Kidney glomerular epithelial cell (primary cell): ENCODE results near the gene EIF4E.
"Not testable (repeated sequence)": the region's sequence is repeated elsewhere in the genome, so short reads cannot be mapped to it uniquely, and the experiment has no call there.

ENCODE experiments used
- DNase-seq: peaks from one replicate; lab custom pipeline; 2025; lab: John Stamatoyannopoulos, UW

Gene EIF4E

GRCh38 chr4:98928505-98929340 is at the start of gene EIF4E:
Gene EIF4E, minus strand, starts transcription at chr4:98929133. Its CDS starts 21 bp downstream, at chr4:98929112.
- DNase-seq = peak; percentile 97

- DNase-seq = no peak
Observed at GRCh38 chr4:98977557-98977956, 48.6 kb upstream of the EIF4E start.

- no peak for DNase-seq
Observed at GRCh38 chr4:98976716-98977115, 47.8 kb upstream of the EIF4E start.

- DNase-seq = no peak
Observed at GRCh38 chr4:98969878-98970785, 41.2 kb upstream of the EIF4E start.

- DNase-seq = no peak
Observed at GRCh38 chr4:98967786-98968329, 38.9 kb upstream of the EIF4E start.

- no peak for DNase-seq
Observed at GRCh38 chr4:98966926-98967325, 38.0 kb upstream of the EIF4E start.

GRCh38 chr4:98963538-98964433 is 34.9 kb upstream of the EIF4E start:
- DNase-seq = no peak

- no peak for DNase-seq
Observed at GRCh38 chr4:98961770-98962169, 32.8 kb upstream of the EIF4E start.

- DNase-seq = no peak
Observed at GRCh38 chr4:98959411-98959810, 30.5 kb upstream of the EIF4E start.

GRCh38 chr4:98958065-98958464 is 29.1 kb upstream of the EIF4E start:
- no peak for DNase-seq

- no peak for DNase-seq
Observed at GRCh38 chr4:98955229-98955628, 26.3 kb upstream of the EIF4E start.

- no peak for DNase-seq
Observed at GRCh38 chr4:98951710-98952109, 22.8 kb upstream of the EIF4E start.

GRCh38 chr4:98950925-98951324 is 22.0 kb upstream of the EIF4E start:
- DNase-seq = no peak

GRCh38 chr4:98946359-98946758 is 17.4 kb upstream of the EIF4E start:
- DNase-seq = no peak

GRCh38 chr4:98945297-98945850 is 16.4 kb upstream of the EIF4E start:
- DNase-seq = no peak

- peak; percentile 63 for DNase-seq
Observed at GRCh38 chr4:98939892-98940298, 11.0 kb upstream of the EIF4E start.

- DNase-seq = no peak
Observed at GRCh38 chr4:98939438-98939837, 10.5 kb upstream of the EIF4E start.

- peak; percentile 24 for DNase-seq
Observed at GRCh38 chr4:98937986-98938720, 9.2 kb upstream of the EIF4E start.

GRCh38 chr4:98935633-98936032 is 6.7 kb upstream of the EIF4E start:
- DNase-seq = no peak

- not testable (repeated sequence) for DNase-seq
Observed at GRCh38 chr4:98934851-98935250, 5.9 kb upstream of the EIF4E start.

- DNase-seq = no peak
Observed at GRCh38 chr4:98932539-98932938, 3.6 kb upstream of the EIF4E start.
